Uterus (tissue), 4 donors: ENCODE measurements around the gene NLGN1. TPM values are rescaled to one million over a fixed set of nuclear protein-coding genes. Genes with fewer than 3 reads are reported as not detected.

Experiments used
- DNase-seq, 2 donors: peaks; one replicate each; pipeline ENCODE4 v3.0.0-alpha.2; 2019 to 2020
- H3K27ac ChIP-seq, 2 donors: fragments of 200-600 bp; sonication (generic); 1 replicate in 1 of 2; 2 replicates in 1 of 2; pipeline ENCODE4 v1.5.1; 2016 to 2018
- H3K27me3 ChIP-seq, 2 donors: fragments of 200-600 bp; sonication (generic); one replicate each; pipeline ENCODE4 v1.5.1; 2018 to 2019; ENCODE audit warnings: control low read depth in 1 of 2
- H3K36me3 ChIP-seq, 2 donors: fragments of 200-600 bp; sonication (generic); one replicate each; pipeline ENCODE4 v1.5.1; 2019; ENCODE audit warnings: control low read depth in 1 of 2
- H3K4me1 ChIP-seq, 2 donors: fragments of 200-600 bp; sonication (generic); one replicate each; pipeline ENCODE4 v1.5.1; 2018 to 2019; ENCODE audit warnings: control low read depth in 1 of 2
- H3K4me3 ChIP-seq, 2 donors: fragments of 200-600 bp; sonication (generic); 1 replicate in 1 of 2; 2 replicates in 1 of 2; pipeline ENCODE4 v1.5.1; 2018 to 2019; ENCODE audit warnings: mild to moderate bottlenecking in 1 of 2
- H3K9me3 ChIP-seq, 2 donors: fragments of 200-600 bp; sonication (generic); one replicate each; pipeline ENCODE4 v1.5.1; 2019; ENCODE audit warnings: control low read depth in 1 of 2
- POLR2A ChIP-seq, 2 donors: fragments of 450-650 bp; IDR thresholded peaks; one replicate each; pipeline ENCODE4 v1.6.1; 2016; ENCODE audit warnings: antibody characterized with exemption in 2 of 2, mild to moderate bottlenecking in 1 of 2, moderate library complexity in 1 of 2
- intact Hi-C: fragments of 100-400 bp; cut with DNase I; formaldehyde crosslinking; loops from one replicate; pipeline ENCODE4 v1.15.1; 2023; ENCODE audit warnings: low total_unique reads
- total RNA-seq, 4 donors: library from RNA; depleted of rRNA in 3 of 4; stranded (reverse); fragments of >200 nt in 3 of 4; gene quantifications; one replicate each; pipeline versions ENCODE4 v1.1.0 to v1.2.4, GENCODE V29; 2014 to 2023
- TF ChIP-seq, protein P1 (sequence below), 4 experiments: fragments of 200-600 bp in 2 of 4; fragments of 450-650 bp in 2 of 4; sonication (generic) in 2 of 4; IDR thresholded peaks; one replicate each; pipeline ENCODE4 v1.5.1; 2016 to 2019; ENCODE audit warnings: antibody characterized with exemption in 4 of 4, mild to moderate bottlenecking in 2 of 4, moderate library complexity in 1 of 4
- donor health status: DM: yes; HTN: yes; CAD: no.

NLGN1 gene
- total RNA-seq, 4 donors from 2014 or later: 3.6 to 44.8 (median 9.8) TPM

DNA sequence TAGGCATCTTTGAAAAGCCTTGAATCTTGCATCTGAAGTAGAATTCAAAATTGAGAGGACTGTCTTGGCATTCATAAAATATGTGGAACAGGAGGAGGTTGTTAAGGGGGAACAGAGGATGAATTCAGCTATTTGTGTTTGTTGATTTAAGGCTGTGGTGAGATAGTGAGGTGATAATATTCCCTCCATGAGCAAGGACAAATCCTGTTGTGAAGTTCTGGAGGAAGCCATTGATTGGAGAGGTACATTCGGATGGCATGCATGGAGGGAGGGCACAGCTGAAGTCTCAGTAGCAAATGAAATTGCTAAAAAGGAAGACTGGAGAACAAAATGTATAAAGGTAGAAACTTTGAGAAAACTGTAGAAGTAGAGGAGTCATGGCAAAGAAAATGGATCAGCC, 443.8 kb downstream of the NLGN1 start:
- intact Hi-C loops: no loop called here
- no peaks in the 10 kb centered on the region for H3K36me3 ChIP-seq
- H3K27me3 ChIP-seq: no peaks in the 10 kb centered on the region
- no peak overlapping the region for H3K4me3 ChIP-seq
- no peaks in the 10 kb centered on the region for H3K9me3 ChIP-seq
- TF ChIP-seq POLR2A (IDR thresholded peaks at IDR 0.05): no peak
- TF ChIP-seq, protein P1, sequence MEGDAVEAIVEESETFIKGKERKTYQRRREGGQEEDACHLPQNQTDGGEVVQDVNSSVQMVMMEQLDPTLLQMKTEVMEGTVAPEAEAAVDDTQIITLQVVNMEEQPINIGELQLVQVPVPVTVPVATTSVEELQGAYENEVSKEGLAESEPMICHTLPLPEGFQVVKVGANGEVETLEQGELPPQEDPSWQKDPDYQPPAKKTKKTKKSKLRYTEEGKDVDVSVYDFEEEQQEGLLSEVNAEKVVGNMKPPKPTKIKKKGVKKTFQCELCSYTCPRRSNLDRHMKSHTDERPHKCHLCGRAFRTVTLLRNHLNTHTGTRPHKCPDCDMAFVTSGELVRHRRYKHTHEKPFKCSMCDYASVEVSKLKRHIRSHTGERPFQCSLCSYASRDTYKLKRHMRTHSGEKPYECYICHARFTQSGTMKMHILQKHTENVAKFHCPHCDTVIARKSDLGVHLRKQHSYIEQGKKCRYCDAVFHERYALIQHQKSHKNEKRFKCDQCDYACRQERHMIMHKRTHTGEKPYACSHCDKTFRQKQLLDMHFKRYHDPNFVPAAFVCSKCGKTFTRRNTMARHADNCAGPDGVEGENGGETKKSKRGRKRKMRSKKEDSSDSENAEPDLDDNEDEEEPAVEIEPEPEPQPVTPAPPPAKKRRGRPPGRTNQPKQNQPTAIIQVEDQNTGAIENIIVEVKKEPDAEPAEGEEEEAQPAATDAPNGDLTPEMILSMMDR (IDR thresholded peaks at IDR 0.05): no peak
- DNase-seq: no peak
- H3K4me1 ChIP-seq: no peaks in the 10 kb centered on the region
- no peak overlapping the region for H3K27ac ChIP-seq

DNA sequence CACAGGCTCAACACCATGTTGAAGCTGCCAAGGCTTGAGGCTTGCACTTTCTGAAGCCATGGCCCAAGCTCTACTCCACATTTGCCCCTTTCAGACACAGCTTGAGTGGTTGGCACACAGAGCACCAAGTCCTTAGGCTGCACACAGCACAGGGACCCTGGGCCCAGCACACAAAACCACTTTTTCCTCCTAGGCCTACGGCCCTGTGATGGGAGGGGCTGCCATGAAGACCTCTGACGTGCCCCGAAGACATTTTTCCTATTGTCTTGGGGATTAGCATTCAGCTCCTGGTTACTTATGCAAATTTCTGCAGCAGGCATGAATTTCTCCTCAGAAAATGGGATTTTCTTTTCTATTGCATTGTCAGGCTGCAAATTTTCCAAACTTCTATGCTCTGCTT, 445.5 kb downstream of the NLGN1 start:
- intact Hi-C loops: no loop called here
- Histone ChIP-seq H3K4me1 (no peaks in the 10 kb centered on the region), H3K27ac (no peak overlapping the region), H3K27me3 (no peaks in the 10 kb centered on the region), H3K9me3 (no peaks in the 10 kb centered on the region), H3K4me3 (no peak overlapping the region), H3K36me3 (no peaks in the 10 kb centered on the region)
- no peak for TF ChIP-seq POLR2A (IDR thresholded peaks at IDR 0.05)
- TF ChIP-seq, protein P1 (IDR thresholded peaks at IDR 0.05): no peak
- no peak for DNase-seq

DNA sequence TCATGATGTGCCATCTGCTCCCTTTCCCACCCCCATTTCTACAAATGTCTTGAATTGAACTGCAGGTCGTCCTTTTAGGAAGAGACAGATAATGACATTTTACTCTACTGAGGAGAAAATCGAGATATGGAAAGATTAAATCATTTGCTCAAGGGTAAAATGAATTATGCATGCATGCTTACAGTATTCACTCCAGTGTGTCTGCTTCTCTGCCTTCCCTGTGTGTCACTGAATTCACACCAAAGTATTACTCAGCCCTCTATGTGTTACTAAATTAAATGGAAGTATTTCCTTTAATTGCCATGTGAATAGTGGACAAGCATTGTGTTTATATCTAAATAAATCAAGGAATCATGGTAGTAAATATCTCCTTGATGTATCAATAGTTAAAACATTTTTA, 449.0 kb downstream of the NLGN1 start:
- no peak overlapping the region for H3K27ac ChIP-seq

DNA sequence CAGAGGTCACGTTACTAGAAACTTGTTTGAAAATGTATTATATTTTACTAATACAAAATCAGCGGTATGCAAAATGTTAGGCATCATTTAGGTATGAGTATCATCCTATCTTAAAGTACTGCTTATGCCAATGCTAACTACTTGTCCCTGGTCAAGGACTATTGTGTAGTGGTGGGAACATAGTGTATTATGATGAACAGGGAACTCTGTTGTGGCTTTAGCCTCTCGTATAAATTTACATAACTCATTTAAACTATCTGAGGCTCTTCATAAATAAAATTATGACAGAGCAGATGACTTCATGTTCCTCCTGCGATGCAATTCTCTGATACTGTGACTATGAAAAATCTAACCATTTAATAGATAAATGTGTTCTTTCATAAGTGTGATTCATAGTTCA, 451.9 kb downstream of the NLGN1 start:
- no peaks in the 10 kb centered on the region for H3K9me3 ChIP-seq
- no peak overlapping the region for H3K4me3 ChIP-seq
- DNase-seq: no peak
- H3K36me3 ChIP-seq: no peaks in the 10 kb centered on the region
- no peak overlapping the region for H3K27ac ChIP-seq
- no peaks in the 10 kb centered on the region for H3K27me3 ChIP-seq
- TF ChIP-seq, protein P1 (IDR thresholded peaks at IDR 0.05): no peak
- no peak for TF ChIP-seq POLR2A (IDR thresholded peaks at IDR 0.05)
- no peaks in the 10 kb centered on the region for H3K4me1 ChIP-seq
- intact Hi-C loops: no loop called here

More for the DNA sequence above, 449.0 kb downstream of the NLGN1 start:
- Histone ChIP-seq H3K4me1 (no peaks in the 10 kb centered on the region), H3K27me3 (no peaks in the 10 kb centered on the region), H3K36me3 (no peaks in the 10 kb centered on the region), H3K4me3 (no peak overlapping the region), H3K9me3 (no peaks in the 10 kb centered on the region)
- intact Hi-C loops: no loop called here
- DNase-seq: no peak
- TF ChIP-seq, protein P1 (IDR thresholded peaks at IDR 0.05): no peak
- TF ChIP-seq POLR2A (IDR thresholded peaks at IDR 0.05): no peak

DNA sequence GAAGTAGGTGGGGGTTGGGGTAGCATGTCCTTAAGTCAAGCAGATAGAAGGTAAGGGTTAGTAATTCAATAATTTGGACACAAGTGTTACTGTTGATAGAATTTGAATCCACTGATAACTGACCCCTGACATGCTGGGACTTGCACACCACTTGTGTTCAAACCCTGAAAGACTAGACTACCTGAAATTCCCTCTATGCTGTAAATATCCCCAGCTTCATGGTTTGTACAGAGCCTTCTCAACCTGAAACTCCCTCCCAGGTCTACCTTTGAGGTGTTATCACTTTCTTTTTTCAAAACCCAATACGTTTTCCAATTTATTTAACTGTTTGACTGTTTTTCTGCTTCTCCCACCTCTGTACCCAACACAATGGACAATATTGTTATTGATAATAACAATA, 459.6 kb downstream of the NLGN1 start:
- no peak for TF ChIP-seq POLR2A (IDR thresholded peaks at IDR 0.05)
- TF ChIP-seq, protein P1 (IDR thresholded peaks at IDR 0.05): no peak
- H3K27ac ChIP-seq: no peak overlapping the region
- no peaks in the 10 kb centered on the region for H3K27me3 ChIP-seq
- no peak overlapping the region for H3K4me3 ChIP-seq
- H3K9me3 ChIP-seq: no peaks in the 10 kb centered on the region
- no peak for DNase-seq
- no peaks in the 10 kb centered on the region for H3K36me3 ChIP-seq
- intact Hi-C loops: no loop called here
- H3K4me1 ChIP-seq: no peaks in the 10 kb centered on the region
